CD4-positive, alpha-beta T cell treated with Interleukin-17A for 1 hour (primary cell): Measurements from ENCODE around the gene CENPU.
"Not testable (repeated sequence)": the region's sequence is repeated elsewhere in the genome, so short reads cannot be mapped to it uniquely, and the experiment has no call there.

ENCODE experiments used
- DNase-seq: peaks from one replicate; pipeline ENCODE4 v3.0.0-alpha.2; 2020

The CENPU gene, protein sequence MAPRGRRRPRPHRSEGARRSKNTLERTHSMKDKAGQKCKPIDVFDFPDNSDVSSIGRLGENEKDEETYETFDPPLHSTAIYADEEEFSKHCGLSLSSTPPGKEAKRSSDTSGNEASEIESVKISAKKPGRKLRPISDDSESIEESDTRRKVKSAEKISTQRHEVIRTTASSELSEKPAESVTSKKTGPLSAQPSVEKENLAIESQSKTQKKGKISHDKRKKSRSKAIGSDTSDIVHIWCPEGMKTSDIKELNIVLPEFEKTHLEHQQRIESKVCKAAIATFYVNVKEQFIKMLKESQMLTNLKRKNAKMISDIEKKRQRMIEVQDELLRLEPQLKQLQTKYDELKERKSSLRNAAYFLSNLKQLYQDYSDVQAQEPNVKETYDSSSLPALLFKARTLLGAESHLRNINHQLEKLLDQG

GRCh38 chr4:184733654-184734524 lies at the start of gene CENPU:
CENPU (minus strand) TSS chr4:184734096; CDS start chr4:184734062, 34 bp downstream.
- DNase-seq = peak; percentile 97

DNA sequence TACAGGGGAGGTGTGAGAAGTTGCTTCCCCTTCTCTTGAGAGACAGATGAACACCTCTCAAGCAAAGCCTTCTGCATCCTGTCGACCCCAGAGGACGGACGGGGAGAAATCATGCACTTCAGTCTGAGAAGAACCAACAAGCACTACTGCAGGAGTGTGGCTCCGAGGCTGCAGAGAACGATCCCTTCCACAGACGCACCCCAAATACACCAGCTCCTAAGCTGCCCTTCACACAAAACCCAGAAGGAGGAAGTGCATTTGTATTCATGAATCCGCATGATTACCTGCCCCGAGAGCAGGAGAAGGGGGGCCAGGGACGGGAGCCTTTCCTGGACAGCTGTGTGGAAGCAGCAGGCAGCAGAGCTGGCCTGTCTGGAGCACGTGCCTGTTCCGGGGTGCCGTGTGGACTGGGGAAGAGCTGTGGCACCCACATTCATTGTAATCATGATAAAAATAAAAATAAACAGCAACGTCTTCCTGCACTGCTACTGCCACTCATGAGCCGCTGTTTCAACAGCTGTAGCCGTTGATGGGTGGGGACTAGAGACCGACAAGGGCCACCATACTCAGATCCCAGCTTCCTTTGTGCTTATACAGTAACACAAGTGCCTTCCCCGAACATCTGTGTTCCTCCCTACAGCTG lies 49.0 kb upstream of the CENPU start:
- no peak for DNase-seq

- DNase-seq = not testable (repeated sequence)
Observed at GRCh38 chr4:184779160-184779559, 45.3 kb upstream of the CENPU start.

GRCh38 chr4:184778325-184778724 lies 44.4 kb upstream of the CENPU start:
- DNase-seq = no peak

DNA sequence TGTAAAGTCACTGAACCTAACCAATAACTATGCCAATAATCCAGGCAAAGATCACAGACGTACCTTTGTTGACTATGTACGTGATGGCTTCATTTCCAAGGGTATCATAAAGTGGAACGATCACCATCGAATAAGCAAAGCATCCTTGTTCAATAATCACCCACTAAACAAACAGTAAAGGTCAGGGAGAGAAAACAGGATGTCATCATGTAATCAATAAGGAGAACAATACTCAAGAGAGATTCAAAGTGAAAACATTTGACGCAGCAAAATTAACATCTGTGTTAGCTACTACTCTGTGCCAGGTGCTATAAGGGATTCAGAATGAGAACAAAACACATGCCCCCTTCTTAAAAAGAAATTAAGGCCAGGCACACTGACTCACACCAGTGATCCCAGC lies 42.9 kb upstream of the CENPU start:
- no peak for DNase-seq

DNA sequence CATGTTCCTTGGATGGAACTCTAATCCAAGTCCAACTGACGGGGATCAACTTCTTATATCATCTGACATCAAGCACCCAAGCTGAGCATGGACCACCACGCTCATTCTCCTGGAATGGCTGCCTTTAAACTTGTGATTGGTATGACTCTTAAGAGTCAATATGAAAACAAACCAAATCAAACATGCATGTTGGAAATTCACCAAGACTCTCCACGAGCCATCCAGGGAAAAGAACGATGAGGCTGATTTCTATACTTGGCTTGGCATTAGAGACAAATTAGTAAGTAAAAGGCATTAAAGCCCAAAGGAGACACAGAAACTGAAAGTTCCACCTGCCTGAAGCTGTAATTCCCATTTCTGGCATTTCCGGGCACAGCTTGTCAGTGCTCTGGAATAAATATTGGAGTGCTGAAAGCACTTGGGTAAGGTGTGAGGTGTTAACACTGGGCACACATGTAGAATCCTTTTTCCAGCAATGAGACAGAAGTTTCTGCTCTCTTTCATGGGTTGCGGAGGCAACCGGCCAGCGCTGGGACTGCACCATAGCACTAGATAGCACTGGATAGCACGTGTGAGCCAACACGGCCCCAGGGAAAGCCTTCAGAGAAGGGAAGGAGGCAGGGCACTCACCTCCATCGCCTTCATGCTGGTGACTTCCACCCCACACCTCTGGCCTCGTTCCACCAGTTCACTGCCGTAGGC lies 42.1 kb upstream of the CENPU start:
- no peak for DNase-seq

- no peak for DNase-seq
Observed at GRCh38 chr4:184774152-184774551, 40.3 kb upstream of the CENPU start.

DNA sequence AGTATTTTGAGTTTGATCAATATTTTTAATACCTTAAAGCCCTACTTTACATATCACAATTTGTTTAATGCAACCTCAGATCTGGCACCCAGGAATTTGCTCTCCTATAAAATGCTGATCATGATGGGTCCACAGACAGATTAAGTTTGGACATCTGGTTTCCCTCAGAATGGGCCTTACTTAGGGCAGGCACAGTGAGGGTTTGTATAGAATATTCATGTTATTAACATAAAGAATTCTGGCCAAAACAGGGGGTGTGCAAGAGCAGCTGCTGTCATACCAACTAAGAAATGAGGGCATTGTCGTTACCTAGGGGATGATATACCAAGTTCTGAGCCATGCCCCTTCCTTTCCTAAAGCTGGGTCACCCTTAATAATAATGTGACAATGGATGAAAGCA lies 37.5 kb upstream of the CENPU start:
- DNase-seq = no peak

DNA sequence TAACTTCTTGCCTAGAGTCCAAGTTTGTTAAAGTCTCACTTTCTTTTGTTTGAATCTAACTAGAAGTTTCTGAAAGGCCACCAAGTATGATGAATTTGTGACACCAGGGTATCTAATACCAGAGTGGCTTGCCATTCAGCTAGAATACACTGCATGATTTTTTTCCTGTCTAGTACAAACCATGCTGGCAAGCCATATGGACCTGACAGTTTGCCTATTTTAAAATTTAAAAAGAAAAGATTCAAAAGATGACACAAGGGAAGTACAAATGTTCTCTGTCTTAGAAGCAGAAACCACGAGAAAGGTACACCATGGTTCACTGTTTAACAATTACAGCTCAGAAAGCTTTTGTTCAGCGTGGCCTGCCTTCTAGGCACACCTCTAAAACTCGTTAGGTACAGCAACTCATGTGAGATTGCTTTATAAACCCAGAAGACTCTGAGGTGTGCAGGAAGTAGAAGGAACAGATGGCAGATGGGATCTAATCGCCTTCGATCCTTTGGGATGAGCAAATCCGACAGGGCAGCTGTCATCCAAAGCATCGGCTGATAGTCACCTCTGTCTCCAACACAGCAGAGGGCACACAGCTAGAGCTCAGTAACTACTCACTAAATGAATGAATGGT lies 35.4 kb upstream of the CENPU start:
- DNase-seq = no peak

- DNase-seq = no peak
Observed at GRCh38 chr4:184768296-184768695, 34.4 kb upstream of the CENPU start.

GRCh38 chr4:184766446-184766845 lies 32.5 kb upstream of the CENPU start:
- DNase-seq = no peak

GRCh38 chr4:184765473-184766340 lies 31.8 kb upstream of the CENPU start:
- DNase-seq = no peak

DNA sequence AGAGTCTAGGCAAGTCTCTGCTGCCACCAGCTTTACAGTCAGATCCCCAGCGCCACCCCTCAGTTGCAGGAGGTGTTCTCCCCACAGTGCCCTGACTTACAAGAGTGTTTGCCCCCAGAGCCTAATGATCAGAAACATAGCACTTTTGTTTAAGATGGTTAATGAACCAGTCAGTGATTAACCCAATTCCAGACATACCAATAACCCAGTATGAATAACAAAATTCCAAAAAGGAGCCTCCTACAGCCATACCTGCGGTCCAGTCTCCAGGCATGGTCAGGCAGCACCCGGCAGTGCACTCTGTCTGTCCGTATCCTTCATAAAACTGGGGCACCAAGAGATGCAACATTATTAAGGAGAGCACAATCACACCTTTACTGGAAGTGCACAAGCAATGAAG lies 30.7 kb upstream of the CENPU start:
- DNase-seq = no peak

DNA sequence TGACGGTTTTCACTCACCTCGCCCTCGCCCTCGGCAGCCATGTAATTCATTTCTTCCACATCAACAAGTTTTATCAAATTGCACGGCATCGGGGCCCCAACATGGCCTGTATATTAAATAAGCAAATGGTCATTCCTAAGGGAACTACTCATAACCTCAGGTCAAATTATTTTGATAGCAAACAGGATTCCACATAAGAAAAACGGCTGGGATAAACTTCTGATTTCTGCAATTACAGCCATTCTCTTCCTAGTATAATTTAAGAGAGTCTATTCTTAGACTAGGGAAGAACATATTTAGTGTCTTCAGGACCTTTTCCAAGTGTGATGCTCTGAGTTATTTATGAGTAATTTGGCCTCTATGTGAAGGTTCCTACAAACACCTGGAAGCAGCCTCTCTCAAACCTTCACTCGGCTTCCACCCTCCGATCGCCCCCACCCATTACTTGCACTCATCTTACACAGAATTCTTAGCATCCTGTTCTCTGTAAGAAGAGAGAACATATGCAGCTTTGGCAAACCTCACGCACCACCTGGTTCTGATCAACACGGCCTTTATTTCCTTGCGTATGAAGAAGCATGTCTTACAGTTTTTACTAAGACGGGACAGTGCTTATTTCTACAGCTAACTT lies 29.4 kb upstream of the CENPU start:
- no peak for DNase-seq

DNA sequence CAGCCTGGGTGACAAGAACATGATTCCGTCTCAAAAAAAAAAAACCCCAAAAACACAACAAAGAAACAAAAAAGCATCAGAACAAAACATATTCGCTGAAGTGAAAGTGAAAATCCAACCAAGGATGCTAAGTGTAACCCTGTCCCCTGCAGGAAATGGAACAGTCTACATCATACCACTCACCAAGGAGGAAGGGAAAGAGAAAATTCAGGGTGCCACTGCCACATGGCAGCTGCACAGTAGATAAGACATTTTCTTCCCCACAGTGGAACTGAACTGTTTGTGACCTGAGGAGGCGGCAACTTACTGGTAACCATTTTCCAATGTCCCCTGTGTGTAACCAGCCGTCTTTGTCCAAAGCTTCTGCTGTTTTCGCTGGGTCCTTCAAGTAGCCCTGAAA lies 28.2 kb upstream of the CENPU start:
- DNase-seq = peak; percentile 76

- no peak for DNase-seq
Observed at GRCh38 chr4:184760681-184761080, 26.8 kb upstream of the CENPU start.

GRCh38 chr4:184757810-184758209 lies 23.9 kb upstream of the CENPU start:
- no peak for DNase-seq

DNA sequence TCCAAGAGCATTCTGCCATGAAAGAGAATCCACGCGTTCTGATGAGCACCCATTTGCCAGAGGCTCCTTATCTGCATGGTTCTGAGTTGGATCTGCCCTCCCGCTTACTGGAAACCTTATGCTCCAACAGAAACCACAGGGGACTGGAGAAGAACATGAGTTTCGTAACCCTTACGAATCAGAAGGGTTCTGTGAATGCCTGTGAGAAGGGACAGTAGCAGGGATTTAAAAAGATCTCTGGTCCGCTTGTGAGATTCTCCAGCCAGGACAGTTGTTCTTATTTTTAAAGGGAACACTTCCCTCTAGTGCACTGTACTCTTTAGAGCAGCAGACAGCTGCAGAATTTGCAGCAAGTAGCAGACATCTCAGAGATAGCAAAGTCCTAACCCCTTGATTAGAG lies 22.5 kb upstream of the CENPU start:
- no peak for DNase-seq

GRCh38 chr4:184755278-184755677 lies 21.4 kb upstream of the CENPU start:
- DNase-seq = no peak

- no peak for DNase-seq
Observed at GRCh38 chr4:184752496-184753275, 18.8 kb upstream of the CENPU start.
